Right atrium auricular region (tissue), 2 donors: ENCODE results near the gene NTN5. TPM values are rescaled to one million over a fixed set of nuclear protein-coding genes. Genes with fewer than 3 reads are reported as not detected.

Experiments used
- DNase-seq: peaks from one replicate; pipeline ENCODE4 v3.0.0-alpha.2; 2019; ENCODE audit warnings: low spot score
- H3K27ac ChIP-seq, 2 donors: fragments of 200-600 bp; sonication (generic); 1 replicate in 1 of 2; 2 replicates in 1 of 2; pipeline ENCODE4 v1.5.1; 2016 to 2019
- H3K27me3 ChIP-seq, 2 donors: fragments of 200-600 bp; sonication (generic); one replicate each; pipeline versions ENCODE4 v1.5.1 to v1.6.0; 2017 to 2019
- H3K36me3 ChIP-seq: fragments of 200-600 bp; sonication (generic); one replicate; pipeline ENCODE4 v1.5.1; 2016
- H3K4me1 ChIP-seq, 2 donors: fragments of 200-600 bp; sonication (generic); one replicate each; pipeline versions ENCODE4 v1.5.1 to v1.6.0; 2017 to 2019
- H3K4me3 ChIP-seq, 2 donors: fragments of 200-600 bp; sonication (generic); 1 replicate in 1 of 2; 2 replicates in 1 of 2; pipeline ENCODE4 v1.5.1; 2017 to 2019; ENCODE audit warnings: mild to moderate bottlenecking in 1 of 2, moderate library complexity in 1 of 2
- H3K9me3 ChIP-seq, 2 donors: fragments of 200-600 bp; sonication (generic); one replicate each; pipeline ENCODE4 v1.5.1; 2019
- total RNA-seq, 2 donors: library from RNA; depleted of rRNA; stranded (reverse); fragments of >200 nt; gene quantifications; one replicate each; pipeline ENCODE4 v1.1.0, GENCODE V29; 2016
- TF ChIP-seq, protein P1 (sequence below), 2 donors: fragments of 200-600 bp; sonication (generic); IDR thresholded peaks; one replicate each; pipeline ENCODE4 v1.5.1; 2019; ENCODE audit warnings: antibody characterized with exemption in 2 of 2

The NTN5 gene
- total RNA-seq, 2 donors from 2014 or later = 0.16 TPM; not detected in 1

- peak within 1 kb of the TSS; percentile 79 to 81 for H3K27ac ChIP-seq
- peak; percentile 88 for DNase-seq
- H3K4me3 ChIP-seq = peak within 1 kb of the TSS; percentile 47 to 57
- no peaks in the 10 kb centered on the region for H3K9me3 ChIP-seq
- H3K36me3 ChIP-seq = no peaks in the 10 kb centered on the region
- peaks cover 0 to 23% of the 10 kb centered on the region in 2 donors for H3K4me1 ChIP-seq
- no peaks in the 10 kb centered on the region for H3K27me3 ChIP-seq
- TF ChIP-seq, protein P1, sequence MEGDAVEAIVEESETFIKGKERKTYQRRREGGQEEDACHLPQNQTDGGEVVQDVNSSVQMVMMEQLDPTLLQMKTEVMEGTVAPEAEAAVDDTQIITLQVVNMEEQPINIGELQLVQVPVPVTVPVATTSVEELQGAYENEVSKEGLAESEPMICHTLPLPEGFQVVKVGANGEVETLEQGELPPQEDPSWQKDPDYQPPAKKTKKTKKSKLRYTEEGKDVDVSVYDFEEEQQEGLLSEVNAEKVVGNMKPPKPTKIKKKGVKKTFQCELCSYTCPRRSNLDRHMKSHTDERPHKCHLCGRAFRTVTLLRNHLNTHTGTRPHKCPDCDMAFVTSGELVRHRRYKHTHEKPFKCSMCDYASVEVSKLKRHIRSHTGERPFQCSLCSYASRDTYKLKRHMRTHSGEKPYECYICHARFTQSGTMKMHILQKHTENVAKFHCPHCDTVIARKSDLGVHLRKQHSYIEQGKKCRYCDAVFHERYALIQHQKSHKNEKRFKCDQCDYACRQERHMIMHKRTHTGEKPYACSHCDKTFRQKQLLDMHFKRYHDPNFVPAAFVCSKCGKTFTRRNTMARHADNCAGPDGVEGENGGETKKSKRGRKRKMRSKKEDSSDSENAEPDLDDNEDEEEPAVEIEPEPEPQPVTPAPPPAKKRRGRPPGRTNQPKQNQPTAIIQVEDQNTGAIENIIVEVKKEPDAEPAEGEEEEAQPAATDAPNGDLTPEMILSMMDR (IDR thresholded peaks at IDR 0.05) = peak; percentile 79 to 95
Measured at GRCh38 chr19:48646001-48646721, 26.7 kb downstream of the NTN5 start, which contains the start of gene CA11. TSS of gene CA11 (minus strand) at chr19:48646187. CDS start at chr19:48645632, 555 bp downstream.

DNA sequence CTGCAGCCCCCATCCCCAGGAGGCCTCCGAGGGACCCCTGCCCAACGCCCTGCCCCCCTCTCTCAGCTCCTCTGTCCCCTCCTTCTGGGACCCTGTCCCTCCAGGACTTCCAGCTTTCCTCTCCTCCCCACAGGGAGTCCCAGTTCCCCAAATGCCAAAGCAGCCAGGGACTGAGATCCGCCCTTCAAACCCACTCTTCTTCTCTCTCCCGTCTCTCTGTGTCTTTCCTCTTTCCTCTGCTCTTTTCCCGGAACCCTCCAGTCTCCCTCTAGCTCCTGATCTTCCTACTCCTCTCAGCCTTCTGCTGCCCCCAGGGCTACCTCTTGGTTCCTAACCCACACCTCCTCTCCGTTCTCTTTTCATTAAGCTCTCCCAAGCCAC, 27.2 kb downstream of the NTN5 start:
- H3K4me1 ChIP-seq = peaks cover 0 to 23% of the 10 kb centered on the region in 2 donors
- H3K27me3 ChIP-seq = no peaks in the 10 kb centered on the region
- DNase-seq = no peak
- no peaks in the 10 kb centered on the region for H3K9me3 ChIP-seq
- TF ChIP-seq, protein P1 (IDR thresholded peaks at IDR 0.05) = no peak
- peak overlapping the region; percentile 47 to 57 for H3K4me3 ChIP-seq
- peak overlapping the region; percentile 79 to 81 for H3K27ac ChIP-seq
- no peaks in the 10 kb centered on the region for H3K36me3 ChIP-seq

DNA sequence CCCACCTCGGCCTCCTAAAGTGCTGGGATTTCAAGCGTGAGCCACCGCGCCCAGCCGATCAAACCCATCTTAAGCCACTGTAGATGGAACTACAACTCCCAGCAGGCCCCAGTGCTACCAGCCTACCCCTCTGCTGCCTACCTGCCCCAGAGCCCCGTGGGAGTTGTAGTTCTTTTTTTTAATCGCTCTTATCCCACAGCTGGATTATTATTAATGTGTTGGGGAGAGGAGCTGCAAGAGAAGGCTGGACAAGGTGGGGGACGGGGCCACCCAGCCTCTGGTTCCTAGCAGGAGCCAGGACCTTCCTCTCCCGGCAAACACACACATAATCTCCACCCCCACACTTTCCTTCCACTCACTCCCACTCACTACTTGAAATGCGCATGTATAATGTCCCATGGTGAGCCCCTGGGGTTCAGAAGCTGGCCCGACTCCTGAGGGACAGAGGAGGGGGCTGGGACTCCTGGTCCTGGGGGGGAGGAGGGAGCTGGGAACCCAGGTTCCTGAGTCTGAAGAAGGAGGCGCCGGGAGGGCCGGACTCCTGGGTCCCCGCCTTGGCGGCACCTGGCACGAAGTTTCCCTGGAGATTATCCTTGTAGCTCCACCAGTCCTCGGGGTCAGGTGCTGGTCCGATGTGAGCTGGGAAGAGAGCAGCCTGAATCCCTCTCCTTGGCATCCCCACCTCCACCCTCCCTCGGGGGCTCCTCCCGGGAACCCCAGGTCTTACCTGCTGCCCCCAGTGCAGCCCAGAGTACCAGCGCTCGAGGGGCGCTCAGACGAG, 27.8 kb downstream of the NTN5 start:
- TF ChIP-seq, protein P1 (IDR thresholded peaks at IDR 0.05) = no peak
- Histone ChIP-seq H3K27ac (peak overlapping the region; percentile 79 to 81), H3K36me3 (no peaks in the 10 kb centered on the region), H3K4me3 (peak overlapping the region; percentile 47 to 57), H3K4me1 (peaks cover 0 to 23% of the 10 kb centered on the region in 2 donors), H3K27me3 (no peaks in the 10 kb centered on the region), H3K9me3 (no peaks in the 10 kb centered on the region)
- DNase-seq = peak; percentile 87

DNA sequence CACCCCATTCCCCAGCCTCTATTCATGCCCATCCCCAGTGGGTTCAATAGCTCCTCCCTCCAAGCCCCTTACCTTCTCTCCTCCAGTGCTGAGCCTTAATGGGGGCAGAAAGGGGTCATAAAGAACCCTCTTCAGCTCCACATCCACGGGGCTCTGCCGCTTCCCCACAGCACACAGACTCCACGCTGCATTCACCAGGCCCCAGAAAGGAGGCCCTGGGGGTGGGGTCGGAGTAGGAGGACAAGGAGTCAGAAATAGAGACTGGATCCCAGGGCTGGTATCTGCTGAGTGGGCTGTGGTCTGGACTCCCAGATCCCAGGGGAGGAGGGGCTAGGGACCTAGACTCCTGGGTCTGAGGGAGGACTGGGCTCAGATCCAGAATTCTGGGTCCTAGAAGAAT, 28.5 kb downstream of the NTN5 start:
- no peak overlapping the region for H3K4me3 ChIP-seq
- TF ChIP-seq, protein P1 (IDR thresholded peaks at IDR 0.05) = no peak
- no peak for DNase-seq
- H3K36me3 ChIP-seq = no peaks in the 10 kb centered on the region
- H3K27ac ChIP-seq = no peak overlapping the region
- peaks cover 0 to 23% of the 10 kb centered on the region in 2 donors for H3K4me1 ChIP-seq
- H3K27me3 ChIP-seq = no peaks in the 10 kb centered on the region
- H3K9me3 ChIP-seq = no peaks in the 10 kb centered on the region

DNA sequence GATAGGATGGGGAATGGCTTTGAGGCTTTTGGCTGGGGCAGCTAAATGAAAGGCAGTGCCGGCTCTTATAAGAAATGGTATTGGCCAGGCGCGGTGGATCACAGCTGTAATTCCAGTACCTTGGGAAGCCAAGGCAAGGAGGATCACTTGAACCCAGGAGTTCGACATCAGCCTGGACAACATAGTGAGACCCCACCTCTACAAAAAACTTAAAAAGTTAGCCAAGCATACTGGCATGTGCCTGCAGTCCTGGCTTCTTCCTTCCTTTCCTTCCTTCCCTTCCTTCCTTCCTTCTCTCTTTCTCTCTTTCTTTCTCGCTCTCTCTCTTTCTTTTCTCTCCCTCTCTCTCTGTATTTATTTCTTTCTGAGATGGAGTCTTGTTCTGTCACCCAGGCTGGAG, 30.0 kb downstream of the NTN5 start:
- Histone ChIP-seq H3K4me3 (no peak overlapping the region), H3K27ac (no peak overlapping the region), H3K27me3 (no peaks in the 10 kb centered on the region), H3K4me1 (peaks cover 0 to 29% of the 10 kb centered on the region in 2 donors), H3K36me3 (no peaks in the 10 kb centered on the region), H3K9me3 (no peaks in the 10 kb centered on the region)
- TF ChIP-seq, protein P1 (IDR thresholded peaks at IDR 0.05) = no peak
- no peak for DNase-seq
